H1 (cell line): ENCODE measurements around the gene WDR45B.

ENCODE experiments used
- CBX5 ChIP-seq: fragments of 300-800, 300-1000 bp; sonication (generic); IDR thresholded peaks from 2 replicates; pipeline ENCODE4 v1.7.1; 2016; ENCODE audit warnings: antibody characterized with exemption, low read length, low read depth
- EP300 ChIP-seq, 2 experiments: IDR thresholded peaks; 1 replicate in 1 of 2; 2 replicates in 1 of 2; pipeline ENCODE4 v1.6.1; 2011 to 2012; ENCODE audit warnings: low read depth in 2 of 2, low read length in 2 of 2, mild to moderate bottlenecking in 2 of 2, borderline replicate concordance in 1 of 2, inconsistent platforms in 1 of 2, moderate library complexity in 1 of 2

DNA sequence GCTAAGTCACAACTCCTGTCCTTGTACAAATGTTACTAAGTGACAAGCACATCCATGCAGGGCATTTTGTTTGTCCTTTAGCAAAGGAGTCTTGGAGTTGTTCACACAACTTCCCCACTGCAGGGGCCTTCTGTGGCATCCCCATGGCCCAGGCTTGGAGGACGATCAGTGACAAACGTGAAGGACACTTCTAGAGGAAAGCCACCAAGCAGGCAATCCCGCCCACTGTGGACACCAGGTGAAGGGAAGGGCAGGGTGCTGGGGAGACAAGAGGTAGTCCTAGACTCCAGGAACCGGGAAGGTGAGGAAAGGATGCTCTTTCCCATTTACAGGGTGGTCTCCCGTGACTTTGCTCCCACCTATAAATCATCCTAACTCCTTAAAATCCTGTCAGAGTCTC is 4.1 kb downstream of the WDR45B start:
- no peak for TF ChIP-seq EP300 (IDR thresholded peaks at IDR 0.05; ENCODE audit: borderline replicate concordance in 1 of 2, low read depth in 2 of 2, low read length in 2 of 2)
- TF ChIP-seq CBX5: no peak
